Ramos (cell line): ENCODE data around the gene CCL18.
"Not testable (repeated sequence)": the region's sequence is repeated elsewhere in the genome, so short reads cannot be mapped to it uniquely, and the experiment has no call there.

Experiments
- in situ Hi-C: fragments of 300-500 bp; cut with MboI; formaldehyde crosslinking; loops from one replicate; pipeline ENCODE4 v1.14.3; 2022; ENCODE audit warnings: low sequenced_read_pairs; ENCODE audit not compliant: unreplicated experiment

The CCL18 gene

DNA sequence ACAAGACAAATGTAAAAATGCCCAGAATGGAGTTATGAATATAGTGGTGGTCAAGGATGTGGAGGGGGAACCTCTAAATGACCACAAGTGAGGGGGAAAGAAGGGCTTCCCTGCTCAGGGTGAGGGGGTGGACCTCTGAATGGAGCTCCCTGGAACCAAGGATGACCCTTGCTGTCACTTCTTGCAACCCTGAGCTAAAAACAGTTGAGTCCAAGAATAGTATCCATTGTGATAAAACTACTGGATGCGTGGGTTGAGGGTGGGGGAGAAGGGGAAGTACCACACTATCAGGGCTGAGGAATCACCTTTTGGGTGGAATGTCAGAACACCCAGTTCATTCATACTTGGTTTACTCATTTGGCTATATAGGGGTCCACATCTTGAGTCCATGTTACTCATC is 34.9 kb downstream of the CCL18 start:
- in situ Hi-C loops: not testable (repeated sequence)

DNA sequence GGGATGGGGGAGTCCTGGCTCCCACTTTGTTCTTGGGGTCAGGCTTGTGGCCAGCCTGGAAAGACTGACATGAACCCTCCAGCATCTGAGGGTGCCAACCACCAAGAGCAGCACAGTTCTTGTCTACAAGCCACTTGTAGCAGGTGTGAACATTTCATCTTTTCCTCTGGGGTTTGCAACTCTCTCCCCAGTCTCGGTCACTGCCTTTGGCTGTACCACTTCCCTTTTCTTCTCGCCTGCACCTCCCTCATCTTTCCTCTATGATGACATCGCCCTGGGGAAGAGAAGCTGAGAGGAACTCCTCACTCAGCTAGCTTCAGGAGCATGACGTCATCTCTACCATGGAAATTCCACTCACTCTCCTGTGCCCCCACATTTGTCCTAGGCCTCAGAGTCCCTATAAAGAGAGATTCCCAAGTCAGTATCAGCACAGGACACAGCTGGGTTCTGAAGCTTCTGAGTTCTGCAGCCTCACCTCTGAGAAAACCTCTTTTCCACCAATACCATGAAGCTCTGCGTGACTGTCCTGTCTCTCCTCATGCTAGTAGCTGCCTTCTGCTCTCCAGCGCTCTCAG is 39.4 kb downstream of the CCL18 start, which contains the start of gene CCL4:
CCL4 (plus strand) TSS at position 427 of the 575 bp plus-strand sequence; CDS start at position 506, 79 bp downstream.
- in situ Hi-C loops: not testable (repeated sequence)

DNA sequence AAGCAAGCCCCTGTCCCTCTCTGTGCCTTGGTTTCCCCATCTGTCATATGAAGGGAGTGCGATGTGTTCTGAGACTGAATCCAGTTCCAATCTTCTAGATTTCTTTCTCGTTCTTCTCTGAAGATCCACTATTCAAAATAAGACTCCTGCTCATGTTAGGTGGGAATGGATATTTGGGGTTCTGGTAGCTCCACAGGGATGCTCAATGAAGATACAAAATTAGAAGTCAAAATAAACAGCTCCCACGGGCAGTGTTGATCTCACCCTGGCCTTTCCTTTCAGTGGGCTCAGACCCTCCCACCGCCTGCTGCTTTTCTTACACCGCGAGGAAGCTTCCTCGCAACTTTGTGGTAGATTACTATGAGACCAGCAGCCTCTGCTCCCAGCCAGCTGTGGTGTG is 40.2 kb downstream of the CCL18 start:
- in situ Hi-C loops: not testable (repeated sequence)

DNA sequence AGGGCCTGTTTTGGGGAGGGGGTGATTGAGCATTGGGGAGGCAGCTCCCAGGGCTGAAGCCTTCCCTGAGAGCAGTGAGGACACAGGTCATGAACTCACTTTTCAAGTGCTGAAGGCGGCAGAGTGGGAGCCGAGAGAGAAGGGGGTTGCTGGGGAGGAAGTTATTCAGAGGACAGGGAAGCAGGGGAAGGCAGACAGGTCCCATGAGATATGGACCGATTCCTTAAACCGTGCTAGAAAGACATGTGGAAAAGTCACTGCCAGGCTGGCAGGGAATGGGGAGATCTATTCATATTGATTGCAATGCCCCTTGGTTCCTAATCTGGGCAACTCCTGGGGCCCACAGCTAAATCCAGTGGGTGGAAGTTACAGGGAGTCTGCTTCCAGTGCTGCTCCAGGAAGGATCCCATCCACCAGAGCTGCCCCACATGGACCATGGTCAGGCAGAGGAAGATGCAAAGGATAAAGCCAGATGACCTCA is 40.7 kb downstream of the CCL18 start:
- in situ Hi-C loops: no loop called here

DNA sequence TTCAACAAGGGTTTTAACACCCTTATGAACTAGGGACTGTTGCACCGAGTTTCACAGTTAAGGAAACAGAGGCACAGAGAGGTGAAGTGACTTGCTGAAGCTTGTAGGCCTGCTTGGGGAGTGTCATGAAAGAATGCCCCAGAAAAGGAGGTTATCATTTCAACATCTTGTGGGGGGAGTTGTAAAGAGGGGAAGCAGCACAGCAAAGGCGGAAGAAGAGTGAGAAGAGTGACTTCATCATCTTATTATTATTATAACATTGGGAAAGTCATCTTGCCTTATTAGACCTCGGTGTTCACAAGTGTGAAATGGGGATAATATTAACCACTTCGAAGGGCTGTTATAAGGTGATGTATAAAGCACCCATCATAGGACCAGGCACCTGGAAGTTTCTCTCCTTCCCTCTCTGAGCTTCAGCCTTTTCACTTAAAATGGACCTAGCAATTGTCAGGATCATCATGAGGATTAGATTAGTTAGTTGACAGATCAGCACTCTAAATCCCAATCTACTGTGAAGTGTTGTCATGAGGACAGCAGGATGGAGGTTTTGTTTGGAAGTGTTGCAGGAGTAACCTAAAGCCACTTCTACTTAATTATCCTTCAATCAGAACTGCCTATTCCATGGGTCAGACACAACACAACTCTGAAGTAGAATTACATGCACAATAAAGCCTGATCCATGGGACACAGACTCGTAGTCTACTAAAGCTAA is 41.9 kb downstream of the CCL18 start:
- in situ Hi-C loops: no loop called here

DNA sequence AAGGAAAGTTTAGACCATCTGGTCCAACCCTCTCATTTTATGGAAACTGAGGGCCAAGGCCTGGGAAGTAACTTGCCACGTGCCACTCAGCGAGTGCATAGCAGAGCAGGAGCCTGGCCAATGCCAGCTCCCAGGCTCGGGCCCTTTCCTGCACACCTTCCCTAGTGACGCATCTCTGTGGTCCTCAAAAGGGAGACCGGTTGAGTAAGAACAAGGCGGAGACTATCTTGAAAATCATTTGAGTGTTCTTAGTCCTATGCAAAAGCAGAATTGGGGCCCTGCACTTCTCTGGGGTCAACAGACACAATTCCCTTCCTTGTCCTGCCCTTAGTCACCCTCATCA is 42.4 kb downstream of the CCL18 start:
- in situ Hi-C loops: no loop called here

DNA sequence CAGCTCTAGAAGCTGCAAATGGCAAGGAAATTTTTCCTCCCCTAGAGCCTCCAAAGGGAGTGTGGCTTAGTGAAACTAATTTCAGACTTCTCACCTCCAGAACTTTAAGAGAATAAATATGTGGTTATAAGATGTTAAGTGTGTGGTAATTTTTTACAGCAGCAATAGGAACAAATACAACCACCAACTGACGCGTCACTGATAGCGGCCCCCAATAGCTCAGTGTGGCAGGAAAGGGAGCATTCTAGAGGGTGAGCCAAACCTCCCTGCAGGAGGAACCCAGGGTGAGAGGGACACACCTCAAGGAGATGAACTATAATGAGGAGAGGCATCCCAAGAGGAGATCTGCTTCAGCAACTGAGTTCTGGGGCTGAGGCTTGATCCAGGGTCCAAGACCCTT is 43.6 kb downstream of the CCL18 start:
- in situ Hi-C loops: no loop called here

DNA sequence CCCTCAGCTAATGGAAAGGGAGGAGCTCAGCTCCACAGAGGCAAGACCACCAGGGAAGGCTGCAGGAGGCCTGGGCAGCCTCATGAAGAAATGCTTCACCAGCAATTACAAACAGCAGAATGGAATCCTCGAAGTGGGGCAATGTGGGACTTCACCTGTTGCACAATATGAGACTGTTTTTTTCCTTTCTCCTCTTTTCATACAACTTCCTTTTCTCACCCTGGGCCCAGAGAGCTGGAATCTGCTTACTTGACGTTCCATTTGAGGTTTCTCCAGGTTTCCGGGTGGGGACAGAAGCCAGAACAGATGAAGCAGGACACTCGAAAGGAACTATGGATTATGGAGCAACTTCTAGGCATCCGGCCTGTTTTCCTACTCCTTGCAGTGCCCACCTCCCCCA is 44.2 kb downstream of the CCL18 start:
- in situ Hi-C loops: not testable (repeated sequence)

DNA sequence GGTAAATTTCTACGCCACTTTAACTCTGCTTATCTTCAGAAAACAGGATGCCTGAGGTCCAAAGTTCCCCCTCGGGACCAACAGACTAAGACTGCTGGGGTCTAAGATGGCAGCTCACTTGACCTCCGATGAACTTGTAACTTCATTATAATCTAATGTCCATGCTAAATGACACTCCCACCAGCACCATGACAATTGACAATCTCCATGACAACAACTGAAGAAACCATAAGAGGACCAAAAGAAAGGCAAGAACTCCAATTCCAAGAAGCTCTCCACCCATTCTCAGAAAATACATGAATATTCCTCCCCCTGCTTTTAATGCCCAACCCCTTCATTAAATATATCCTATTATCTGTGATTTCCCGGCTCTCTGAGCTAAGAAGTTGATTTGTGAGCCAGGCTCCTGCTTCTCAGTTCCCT is 47.0 kb downstream of the CCL18 start:
- in situ Hi-C loops: no loop called here

DNA sequence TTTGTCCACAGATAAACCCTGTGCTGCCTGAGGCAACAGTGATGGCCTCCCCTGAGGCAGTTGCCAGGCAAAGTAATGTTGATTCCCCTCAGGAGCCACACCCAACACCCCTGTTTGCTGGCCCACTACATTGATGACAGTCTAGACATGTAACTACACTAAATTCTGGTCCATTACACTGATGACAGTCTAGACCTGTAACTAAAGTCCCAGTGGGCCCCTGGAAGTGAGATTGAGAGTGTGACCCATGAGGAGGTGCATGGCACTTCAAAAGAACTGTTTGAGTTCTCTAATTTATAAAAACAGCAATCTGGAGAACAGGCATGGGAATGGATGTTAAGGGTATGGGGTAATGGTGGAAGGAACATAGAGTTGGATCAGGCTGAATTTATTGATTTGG is 48.5 kb downstream of the CCL18 start:
- in situ Hi-C loops: no loop called here

DNA sequence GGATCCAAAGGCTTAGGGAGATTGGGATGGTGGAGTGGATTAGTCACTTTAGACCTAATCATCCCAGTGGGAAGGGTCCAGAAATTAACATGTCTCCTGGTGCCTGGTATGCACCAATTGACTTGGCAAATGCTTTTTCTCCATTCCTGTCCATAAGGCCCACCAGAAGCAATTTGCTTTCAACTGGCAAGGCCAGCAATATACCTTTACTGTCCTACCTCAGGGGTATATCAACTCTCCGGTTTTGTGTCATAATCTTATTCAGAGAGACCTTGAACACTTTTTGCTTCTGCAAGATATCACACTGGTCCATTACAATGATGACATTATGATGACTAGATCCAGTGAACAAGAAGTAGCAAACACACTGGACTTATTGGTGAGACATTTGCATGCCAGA is 49.1 kb downstream of the CCL18 start:
- in situ Hi-C loops: not testable (repeated sequence)

DNA sequence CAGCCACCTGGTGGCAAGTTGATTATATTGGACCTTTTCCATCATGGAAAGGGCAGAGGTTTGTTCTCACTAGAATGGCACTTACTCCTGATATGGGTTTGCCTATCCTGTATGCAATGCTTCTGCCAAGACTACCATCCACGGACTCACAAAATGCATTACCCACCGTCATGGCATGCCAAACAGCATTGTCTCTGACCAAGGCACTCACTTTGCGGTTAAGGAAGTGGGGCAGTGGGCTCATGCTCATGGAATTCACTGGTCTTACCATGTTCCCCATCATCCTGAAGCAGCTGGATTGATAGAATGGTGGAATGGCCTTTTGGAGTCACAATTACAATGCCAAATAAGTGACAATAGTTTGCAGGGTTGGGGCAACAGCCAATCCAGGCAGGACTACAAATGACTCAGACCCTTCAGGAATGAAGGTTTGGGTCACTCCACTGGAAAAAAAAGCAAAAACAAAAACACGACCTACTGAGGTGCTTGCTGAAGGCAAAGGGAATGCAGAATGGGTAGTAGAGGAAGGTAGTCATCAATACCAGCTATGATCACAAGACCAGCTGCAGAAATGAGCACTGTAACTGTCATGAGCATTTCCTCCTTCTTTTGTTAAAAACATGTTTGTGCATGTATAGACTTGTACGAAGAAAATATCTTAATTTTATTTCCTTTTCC is 51.0 kb downstream of the CCL18 start:
- in situ Hi-C loops: not testable (repeated sequence)

DNA sequence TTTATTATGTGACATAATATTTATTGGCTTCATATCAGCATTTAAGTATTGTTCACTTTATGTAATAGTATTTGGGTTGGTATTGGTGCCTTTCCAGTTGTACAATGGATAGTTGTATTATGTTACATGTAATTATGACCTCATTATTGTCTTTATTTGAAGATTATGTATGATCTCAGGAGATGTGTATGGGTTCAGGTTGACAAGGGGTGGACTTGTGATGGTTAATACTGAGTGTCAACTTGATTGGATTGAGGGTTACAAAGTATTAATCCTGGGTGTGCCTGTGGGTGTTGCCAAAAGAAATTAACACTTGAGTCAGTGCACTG is 51.5 kb downstream of the CCL18 start:
- in situ Hi-C loops: not testable (repeated sequence)

DNA sequence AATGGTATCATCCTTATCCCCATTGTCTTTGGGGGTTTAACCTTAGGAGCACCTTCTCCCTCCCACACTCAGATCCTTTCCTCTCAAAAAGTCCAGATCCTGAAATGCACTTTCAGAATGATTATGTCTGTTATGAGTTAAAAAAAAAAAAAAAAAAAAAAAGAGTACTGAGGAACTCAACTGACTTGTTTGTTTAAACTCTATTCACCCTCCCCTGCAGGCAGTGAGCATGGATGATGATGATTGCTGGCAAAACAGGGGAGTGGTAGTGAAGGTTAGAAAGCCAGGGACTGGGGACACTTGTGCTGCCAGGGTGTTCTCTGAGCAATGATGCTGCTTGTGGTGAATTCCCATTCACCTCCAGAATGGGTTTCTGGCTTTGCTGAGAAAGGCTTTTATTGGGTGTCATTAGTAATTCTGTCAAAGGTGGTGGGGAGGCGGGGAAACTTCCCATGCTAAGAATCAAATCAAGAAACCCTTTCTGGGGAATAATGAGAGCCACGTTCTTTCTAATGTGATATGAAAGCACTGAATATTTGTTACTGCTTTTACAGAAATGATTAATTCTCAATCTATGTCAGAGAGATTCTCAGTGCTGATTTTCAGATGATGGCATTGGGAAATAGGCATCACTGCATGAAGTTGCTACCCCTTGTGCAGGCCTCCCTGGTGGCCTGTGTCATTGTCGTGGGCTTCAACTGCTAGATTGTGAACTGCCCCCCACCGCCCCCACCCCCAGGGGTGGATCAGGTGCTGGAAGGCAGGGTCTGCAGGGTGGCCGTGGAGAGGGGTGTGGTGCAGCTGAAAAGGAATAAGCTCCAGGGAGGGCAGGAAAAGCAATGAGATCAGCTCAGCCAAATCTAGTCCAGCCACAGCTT is 53.7 kb downstream of the CCL18 start:
- in situ Hi-C loops: no loop called here

DNA sequence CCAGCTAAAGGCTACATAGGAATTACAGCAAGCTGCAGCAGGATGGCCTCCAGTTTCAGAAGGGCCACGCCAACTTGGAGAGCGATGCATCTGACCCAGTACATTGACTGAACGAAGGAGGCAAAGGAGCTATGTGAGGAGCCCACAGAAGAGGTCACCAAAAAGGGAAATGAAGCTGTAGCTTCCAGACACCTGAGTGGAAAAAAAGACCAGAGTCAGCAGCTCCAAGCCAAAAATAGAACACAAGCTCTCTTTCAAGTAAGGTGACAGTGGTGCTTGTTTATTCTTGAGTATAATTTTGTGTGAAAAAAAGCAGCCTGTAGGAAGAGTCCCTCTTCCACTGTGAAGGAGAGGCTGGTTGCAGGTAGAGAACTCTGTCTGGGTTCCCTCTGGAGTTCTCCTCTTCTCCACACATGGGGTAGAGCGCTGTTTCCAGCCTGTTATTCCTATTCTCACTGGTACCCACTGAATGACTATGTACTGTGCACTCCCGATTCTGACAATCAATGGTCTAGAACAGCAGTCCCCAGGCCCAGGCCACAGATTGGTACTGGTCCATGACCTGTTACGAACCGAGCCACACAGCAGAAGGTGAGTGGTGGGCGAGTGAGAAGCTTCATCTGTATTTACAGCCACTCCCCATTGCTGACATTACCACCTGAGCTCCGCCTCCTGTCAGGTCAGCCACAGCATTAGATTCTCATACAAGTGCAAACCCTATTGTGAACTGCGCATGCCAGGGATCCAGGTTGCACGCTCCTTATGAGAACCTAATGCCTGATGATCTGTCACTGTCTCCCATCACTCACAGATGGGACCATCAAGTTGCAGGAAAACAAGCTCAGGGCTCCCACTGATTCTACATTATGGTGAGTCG is 54.6 kb downstream of the CCL18 start:
- in situ Hi-C loops: no loop called here

DNA sequence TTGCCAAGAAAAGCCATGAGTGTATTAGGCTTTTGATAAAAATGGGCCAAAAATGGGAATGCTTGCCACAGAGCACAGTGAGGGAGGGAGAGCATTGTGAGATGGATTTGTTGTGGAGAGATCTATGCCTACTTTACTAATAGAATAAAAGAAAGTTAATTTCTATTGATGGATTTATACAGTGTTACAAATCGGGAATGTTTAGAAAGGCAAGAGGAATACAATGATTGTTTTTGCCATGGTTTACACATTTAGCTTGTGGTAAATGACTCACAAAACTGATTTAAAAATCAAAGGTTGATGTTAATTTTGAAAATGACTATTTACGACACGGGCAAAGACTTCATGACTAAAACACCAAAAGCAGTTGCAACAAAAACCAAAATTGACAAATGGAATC is 56.1 kb downstream of the CCL18 start:
- in situ Hi-C loops: no loop called here

DNA sequence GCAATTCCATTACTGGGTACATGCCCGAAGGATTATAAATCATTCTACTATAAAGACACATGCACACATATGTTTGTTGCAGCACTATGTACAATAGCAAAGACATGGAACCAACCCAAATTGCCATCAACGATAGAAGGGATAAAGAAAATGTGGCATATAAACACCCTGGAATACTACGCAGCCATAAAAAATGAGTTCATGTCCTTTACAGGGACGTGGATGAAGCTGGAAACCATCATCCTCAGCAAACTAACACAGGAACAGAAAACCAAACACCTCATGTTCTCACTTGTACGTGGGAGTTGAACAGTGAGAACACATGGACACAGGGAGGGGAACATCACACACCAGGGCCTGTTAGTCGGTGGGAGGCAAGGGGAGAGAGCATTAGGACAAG is 57.0 kb downstream of the CCL18 start:
- in situ Hi-C loops: not testable (repeated sequence)
